Epithelial cell of proximal tubule (primary cell): ENCODE results near the gene SCAMP4. TPM values are rescaled to one million over a fixed set of nuclear protein-coding genes. Genes with fewer than 3 reads are reported as not detected.
A peak's percentile ranks its signal among the peaks of the same experiment; 100 is the strongest.

Experiments
- DNase-seq: peaks from one replicate; pipeline ENCODE4 v3.0.0-alpha.2; 2011; ENCODE audit warnings: low read depth
- H3K4me3 ChIP-seq: 2 replicates; pipeline ENCODE4 v1.5.1; 2011; ENCODE audit warnings: low read depth, mild to moderate bottlenecking, low read length
- CTCF ChIP-seq: conservative IDR thresholded peaks from 2 replicates; pipeline ENCODE4 v1.5.1; 2012; ENCODE audit warnings: low read depth, mild to moderate bottlenecking, low read length
- total RNA-seq: library from RNA; depleted of rRNA; stranded (reverse); fragments of >200 nt; gene quantifications from 2 replicates; pipeline ENCODE4 v1.2.3, GENCODE V29; 2015

Gene SCAMP4
- total RNA-seq, 1 donor from 2014 or later: 134 TPM

GRCh38 chr19:1929021-1929742 lies 24.0 kb downstream of the SCAMP4 start:
- DNase-seq: no peak
- TF ChIP-seq CTCF: peak; percentile 73
- peak overlapping the region; percentile 54 for H3K4me3 ChIP-seq

GRCh38 chr19:1931445-1931844 lies 26.2 kb downstream of the SCAMP4 start:
- TF ChIP-seq CTCF: no peak
- no peak for DNase-seq
- H3K4me3 ChIP-seq: no peak overlapping the region

GRCh38 chr19:1932395-1932794 lies 27.2 kb downstream of the SCAMP4 start:
- H3K4me3 ChIP-seq: no peak overlapping the region
- no peak for TF ChIP-seq CTCF
- no peak for DNase-seq

GRCh38 chr19:1933244-1933643 lies 28.0 kb downstream of the SCAMP4 start:
- TF ChIP-seq CTCF: no peak
- H3K4me3 ChIP-seq: no peak overlapping the region
- DNase-seq: no peak

- DNase-seq: no peak
- no peak overlapping the region for H3K4me3 ChIP-seq
- TF ChIP-seq CTCF: no peak
Observed at GRCh38 chr19:1933942-1934341, 28.7 kb downstream of the SCAMP4 start.

GRCh38 chr19:1935484-1936208 lies 30.4 kb downstream of the SCAMP4 start:
- no peak overlapping the region for H3K4me3 ChIP-seq
- no peak for DNase-seq
- TF ChIP-seq CTCF: no peak
